Measurements from ENCODE around the gene NTM.
"Not testable (repeated sequence)": the region's sequence is repeated elsewhere in the genome, so short reads cannot be mapped to it uniquely, and the experiment has no call there.

The NTM gene

DNA sequence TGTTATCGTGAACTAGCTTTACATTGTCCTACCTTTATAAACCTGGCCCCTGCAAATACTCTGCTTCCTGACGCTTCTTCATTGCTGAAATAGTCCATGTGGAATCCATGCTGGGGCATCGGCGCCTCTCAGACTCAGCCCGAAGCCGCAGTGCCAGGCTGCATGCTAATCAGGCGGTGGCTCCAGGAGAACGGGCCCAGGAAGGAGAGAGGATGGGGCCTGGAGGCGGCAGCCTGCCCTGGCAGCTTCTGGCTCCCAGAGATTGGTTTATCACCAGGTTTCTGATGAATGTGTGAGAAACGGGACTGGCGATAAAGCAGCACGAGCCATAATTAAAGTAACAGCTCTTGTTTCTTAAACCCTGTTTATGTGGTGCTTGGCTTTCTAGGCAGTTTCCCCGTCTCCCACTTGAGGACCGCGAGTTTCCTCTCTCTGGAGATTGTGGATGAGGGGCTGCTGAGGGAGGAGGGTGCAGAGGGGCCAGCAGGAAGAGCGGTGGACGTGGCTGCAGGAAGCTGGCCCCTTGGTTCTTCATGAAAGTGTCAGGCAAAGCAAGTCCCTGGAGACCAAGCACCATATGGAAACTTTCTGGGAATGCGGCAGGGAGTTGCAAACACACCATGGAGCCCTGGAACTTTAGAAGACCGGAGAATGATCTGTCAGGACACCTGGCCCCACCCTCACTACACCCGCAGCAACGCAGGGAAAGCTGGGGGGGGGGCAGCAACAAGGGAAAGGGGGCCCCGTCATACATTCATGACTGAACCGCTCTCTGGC is 93.4 kb downstream of the NTM start:
- DNase-seq (ENCODE audit: low read depth): no peak

DNA sequence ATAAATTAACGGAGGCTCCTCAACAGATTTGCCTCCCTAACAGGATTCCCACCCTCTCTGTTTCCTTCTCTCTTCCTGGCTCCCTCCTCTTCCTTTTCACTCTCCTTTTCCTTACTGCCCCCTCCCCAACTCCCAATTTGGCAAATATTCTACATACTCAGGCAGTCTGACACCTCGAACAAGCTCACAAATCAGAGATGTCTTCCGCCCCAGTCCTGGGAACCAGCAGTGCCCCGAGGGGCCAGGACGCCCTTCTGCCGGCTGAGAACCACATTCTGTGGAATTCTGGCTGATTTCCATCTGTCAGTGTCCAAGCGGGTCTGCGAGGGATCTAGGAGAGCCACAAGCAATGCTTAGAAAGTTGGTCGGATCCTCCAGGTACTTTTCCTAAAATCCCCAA is 94.0 kb downstream of the NTM start:
- DNase-seq (ENCODE audit: low read depth): no peak

DNA sequence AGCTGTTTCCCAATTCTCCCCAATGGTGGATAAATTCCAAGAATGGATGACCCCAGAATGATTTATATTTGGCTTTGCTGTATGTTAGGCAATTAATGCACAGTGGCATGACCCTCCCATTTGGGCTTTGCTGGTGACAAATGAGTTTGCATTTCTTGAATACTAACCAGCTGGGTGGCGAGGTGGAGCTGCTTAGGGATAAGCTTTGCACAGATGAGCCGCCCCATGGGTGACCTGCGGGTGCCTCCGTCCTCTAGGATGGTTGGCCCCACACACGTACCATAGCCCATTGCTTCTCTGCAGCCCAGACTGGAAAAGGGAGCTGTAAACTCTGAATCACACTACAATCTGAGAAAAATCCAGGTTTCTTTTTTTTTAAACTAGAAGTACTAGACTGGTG is 94.6 kb downstream of the NTM start:
- no peak for DNase-seq (ENCODE audit: low read depth)

DNA sequence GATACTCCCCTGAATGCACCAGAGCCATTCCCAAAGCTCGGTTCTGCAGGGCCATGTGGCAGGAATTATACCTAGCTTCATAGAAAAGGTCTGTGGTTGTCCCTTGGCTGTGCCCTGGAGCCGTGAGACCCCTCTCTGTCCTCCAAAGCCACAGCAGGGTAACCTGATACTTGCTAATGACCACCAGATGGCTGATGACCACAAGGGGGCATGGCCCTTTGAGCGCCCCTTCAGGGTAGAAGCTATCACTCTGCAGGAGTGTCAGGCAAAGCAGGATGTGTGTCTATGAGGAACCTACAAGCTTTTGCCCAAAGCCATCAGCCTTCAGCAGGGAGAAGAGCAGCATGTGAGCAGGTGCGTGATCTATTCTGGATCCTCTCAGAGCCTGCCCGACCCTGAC is 95.3 kb downstream of the NTM start:
- no peak for DNase-seq (ENCODE audit: low read depth)

DNA sequence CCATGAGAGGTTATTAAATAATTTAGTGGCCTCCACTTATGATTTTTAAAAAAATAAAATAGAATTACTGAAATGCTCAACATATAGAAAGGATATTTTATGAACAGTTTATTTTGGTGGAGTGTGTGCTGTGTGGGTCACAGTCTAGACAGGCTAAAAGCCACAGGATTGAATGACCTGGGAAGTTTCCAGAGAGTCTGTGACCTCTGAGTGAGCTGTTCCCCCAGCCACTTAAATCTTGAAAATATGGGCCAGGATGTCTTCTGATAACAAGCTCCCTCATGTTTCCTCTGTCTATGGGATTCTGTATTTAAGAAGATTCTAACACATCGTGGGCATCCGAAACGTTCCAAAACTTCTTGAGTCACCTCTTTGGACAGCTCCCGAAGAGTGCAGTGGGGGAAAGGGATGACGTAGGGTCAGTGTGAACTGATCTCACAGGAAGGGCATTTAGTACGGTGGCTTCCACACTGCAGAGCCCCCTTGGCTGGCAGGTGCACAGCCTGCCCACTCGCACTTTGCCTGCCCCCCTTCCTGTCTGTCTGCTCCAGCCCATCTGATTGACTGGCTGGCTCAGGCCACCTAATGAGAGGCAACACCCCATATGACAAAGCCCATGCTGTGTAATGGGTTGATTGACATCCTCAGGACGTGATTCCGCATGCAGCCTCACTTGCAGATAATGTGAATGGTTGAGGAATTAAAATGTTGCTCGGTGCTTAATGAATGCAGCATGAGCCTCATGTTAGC is 97.4 kb downstream of the NTM start:
- DNase-seq (ENCODE audit: low read depth): no peak

GRCh38 chr11:131468565-131468964 is 98.2 kb downstream of the NTM start:
- DNase-seq (ENCODE audit: low read depth): no peak

DNA sequence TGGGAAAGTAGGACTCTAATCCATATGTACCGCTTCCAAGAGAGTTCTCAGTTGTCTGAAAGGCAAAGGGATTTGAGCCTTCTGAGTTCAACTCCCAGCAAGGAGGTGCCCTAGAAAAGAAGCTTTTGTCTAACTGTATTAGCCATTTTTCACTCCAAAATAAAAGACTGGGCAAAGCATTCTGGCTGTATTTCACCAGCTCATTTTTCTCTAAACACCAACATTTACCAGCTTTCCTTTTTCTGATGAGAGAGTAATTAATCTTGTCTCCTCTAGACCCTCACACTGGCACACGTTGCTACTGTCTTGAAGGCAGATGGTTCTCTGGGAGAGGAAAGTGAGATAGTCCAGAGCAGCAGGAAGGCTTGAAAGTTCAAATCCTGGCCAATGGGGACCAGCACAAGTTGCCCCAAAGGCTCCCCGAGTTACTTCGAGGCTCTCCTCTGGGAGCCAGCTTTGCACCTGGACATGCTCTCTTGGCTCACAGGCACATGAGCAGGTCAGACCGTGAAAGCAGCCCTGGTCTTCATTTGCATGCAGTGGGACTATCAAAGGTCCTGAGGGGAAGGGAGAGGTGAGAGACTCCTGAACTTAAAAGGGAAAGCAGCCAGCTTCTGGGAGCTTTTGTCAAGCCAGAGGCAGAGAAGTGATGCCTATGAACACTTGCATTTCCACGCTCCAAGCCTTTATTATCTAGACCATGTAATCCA is 100.0 kb downstream of the NTM start:
- no peak for DNase-seq (ENCODE audit: low read depth)

DNA sequence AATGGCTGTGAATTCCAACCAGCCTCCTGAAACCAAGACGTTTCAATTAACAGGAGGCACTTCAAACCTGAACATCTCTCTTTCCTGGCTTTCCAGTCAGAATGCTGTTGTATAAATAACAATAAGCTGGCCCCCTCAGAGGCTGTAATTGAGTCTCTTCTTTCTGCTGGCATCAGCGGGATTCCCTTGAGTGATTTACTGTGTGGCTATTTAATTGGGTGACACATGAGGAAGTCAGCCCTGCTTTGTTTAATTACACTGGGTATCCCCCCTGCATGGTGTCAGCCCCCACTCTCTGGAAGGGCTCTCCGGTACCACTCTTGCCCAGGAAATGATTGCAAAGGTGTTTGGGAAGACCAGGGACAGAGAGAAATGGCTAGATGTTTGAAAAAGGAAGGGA is 101.6 kb downstream of the NTM start:
- DNase-seq (ENCODE audit: low read depth): no peak

DNA sequence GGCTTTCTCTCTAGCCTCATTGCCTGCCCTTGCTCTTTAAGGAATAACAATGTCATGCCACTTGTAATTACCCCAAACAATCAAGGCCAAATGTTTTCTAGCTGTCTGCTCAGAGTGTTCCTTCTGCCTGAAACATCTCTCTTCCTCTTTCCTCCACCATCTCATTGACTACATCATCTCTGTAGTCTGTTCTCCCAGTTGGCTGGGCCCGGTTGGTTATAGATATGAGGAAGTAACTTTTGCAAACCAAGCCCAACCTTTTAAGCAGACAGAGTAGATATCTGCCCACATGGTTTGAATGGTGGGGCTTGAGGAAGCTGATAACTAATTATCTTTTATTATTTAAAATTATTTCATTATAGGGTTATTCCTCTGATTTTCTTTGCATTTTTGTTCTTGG is 104.5 kb downstream of the NTM start:
- no peak for DNase-seq (ENCODE audit: low read depth)

DNA sequence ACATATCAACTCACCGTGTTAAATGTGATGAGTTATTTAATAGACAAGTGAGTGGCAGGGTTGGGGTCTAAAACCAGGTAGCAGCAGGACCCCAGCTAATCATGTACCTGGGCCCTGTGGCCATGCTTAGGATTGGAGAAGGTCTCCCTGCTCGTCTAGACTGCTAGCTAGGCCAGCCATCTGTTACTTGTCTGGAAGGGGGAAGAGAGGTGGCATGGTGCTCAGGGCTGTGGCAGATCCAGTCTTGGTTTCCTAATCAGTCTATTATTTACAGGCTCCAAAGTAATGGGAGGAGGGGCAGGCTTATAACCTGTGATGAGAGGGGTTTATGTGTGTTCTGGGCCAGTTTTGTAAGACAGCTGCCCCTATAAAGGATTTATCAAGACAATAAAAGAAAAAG is 105.9 kb downstream of the NTM start:
- DNase-seq (ENCODE audit: low read depth): no peak

- DNase-seq (ENCODE audit: low read depth): no peak
Measured at GRCh38 chr11:131478341-131478740, 107.9 kb downstream of the NTM start.

DNA sequence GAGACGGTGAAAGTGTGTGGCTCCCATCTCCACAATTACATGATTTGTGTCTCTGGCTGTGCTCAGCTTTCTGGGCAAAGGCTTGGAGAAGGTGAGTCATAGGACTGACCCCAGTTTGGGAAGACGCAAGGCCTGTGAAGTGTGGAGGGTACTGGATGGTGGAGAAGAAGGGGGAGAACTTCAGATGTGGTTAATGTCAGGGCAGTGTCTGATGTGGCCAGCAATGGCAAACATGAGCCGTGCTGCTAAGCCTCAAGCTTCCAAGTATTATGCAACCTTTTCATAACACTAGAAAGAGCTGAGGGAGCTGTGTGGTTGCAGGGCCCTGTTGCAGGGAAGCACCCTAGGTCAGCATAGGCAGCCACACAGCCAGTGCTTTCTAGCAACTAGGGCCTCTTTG is 110.9 kb downstream of the NTM start:
- no peak for DNase-seq (ENCODE audit: low read depth)

GRCh38 chr11:131481971-131482370 is 111.6 kb downstream of the NTM start:
- DNase-seq (ENCODE audit: low read depth): no peak

- DNase-seq (ENCODE audit: low read depth): no peak
Measured at GRCh38 chr11:131483453-131483852, 113.0 kb downstream of the NTM start.

- DNase-seq (ENCODE audit: low read depth): no peak
Measured at GRCh38 chr11:131483877-131484276, 113.5 kb downstream of the NTM start.

GRCh38 chr11:131486100-131486499 is 115.7 kb downstream of the NTM start:
- no peak for DNase-seq (ENCODE audit: low read depth)

DNA sequence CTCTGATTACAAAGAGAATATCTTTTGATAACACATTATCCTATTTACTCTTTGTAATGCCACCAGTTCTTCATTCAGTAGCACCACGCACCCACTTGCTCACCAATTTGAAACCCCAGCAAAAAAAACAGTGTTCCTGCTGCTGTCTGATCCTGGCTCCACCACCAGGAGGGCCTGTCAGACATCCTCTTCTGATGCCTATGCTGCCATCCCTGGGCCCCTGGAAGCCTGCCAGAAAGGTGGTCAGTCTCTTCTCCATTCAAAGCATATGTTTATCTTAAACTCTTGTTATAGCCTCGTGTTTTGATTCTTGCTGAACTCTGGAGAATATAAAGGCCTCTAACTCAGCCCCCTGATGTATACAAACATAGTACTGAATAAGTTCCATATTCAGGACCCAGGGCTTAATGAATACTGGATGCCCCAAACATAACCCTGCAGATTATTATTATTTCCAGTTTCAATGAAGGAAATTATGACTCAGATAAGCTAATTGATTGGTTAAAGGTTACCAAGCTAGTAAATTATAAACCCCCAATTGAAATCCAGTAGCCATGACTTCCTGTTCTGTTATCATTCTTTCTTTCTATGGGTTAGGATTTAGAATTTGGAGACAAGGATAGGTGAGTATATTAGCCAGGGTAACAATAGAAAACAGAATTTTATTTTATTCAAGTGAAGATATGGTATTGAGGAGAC is 116.7 kb downstream of the NTM start:
- no peak for DNase-seq (ENCODE audit: low read depth)

- DNase-seq (ENCODE audit: low read depth): no peak
Measured at GRCh38 chr11:131488238-131488637, 117.8 kb downstream of the NTM start.

DNA sequence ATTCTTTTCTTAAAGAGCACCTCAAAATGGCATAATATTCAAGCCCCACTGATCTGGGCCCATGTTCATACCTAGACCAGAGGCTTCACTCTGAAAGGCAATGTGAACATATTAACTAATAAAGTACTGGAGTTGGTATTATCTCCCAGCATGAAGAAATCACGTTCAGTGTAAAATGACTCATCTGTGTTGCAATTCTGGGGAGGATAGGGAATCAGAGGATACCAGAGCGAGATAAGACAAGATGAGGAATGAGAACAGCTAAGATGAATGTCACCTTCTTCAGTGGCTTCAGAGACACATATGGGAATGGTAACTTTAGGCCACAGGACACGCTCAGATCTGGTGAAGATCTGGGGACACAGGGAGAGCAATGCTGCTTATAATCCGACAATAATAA is 121.1 kb downstream of the NTM start:
- no peak for DNase-seq (ENCODE audit: low read depth)

DNA sequence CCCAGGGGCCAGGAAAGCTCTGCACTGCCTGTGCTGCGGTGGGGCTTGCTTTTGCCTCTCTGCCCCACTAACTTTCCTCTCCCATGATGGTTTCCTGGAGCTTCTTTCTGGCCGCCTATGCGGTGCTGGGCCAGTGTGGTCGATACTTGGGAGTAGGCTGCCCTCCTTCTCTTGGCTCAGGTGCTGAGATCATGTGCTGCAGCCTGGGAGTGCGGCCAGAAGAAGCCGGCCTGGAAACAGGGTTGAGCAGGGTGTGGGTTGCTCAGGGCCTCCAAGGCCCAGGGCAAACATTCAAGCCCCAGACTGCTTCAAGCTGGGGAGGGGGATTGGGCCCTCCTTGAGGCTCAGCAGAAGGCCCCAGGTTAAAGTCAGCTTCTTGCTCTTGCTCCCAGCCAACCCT is 125.0 kb downstream of the NTM start:
- no peak for DNase-seq (ENCODE audit: low read depth)

DNA sequence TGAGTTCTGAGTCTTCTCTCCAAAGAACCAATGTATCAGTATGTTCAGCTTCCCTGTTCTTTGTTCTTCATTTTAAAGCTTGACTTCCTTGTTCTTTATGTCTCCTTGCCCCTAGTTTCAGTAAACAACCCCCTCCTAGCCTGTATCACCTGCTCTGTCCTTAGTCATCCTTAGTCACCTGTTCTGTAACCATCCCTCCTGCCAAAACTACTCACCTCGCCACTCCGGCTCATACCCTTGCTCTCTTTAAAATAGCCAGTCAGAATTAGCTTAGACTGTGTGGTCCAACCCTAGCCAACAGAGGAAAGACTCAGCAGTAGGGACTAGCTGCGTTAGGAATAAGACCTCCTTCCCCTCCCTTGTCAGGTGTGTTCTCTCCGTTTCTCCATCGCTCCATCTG is 127.3 kb downstream of the NTM start:
- DNase-seq (ENCODE audit: low read depth): not testable (repeated sequence)

DNA sequence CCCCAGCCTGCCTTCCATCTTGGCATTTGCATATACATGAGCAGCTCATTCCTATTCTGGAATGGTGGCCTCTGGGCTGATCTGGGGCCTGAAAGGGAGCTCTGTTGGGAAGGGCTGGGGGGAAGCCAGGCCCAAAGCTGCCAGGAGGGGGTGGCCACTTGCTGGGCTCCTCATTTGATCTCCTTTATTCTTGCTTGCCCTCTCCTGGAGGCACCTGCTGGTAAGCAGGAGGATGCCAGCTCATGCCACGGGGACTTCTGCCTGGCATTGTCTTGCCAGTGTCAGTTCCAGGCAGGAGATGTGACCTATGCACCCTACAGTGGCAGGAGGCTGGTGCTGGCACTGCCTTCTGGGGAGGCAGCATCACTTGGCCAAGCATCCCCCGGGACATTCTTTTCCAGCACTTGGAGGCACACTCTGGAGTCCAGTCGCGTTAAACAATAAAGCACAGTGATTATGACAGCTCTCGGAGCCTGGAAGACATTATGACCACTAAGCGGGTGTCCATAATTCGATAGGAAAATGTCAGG is 128.3 kb downstream of the NTM start:
- DNase-seq (ENCODE audit: low read depth): no peak

Measured in stimulated activated CD8-positive, alpha-beta memory T cell treated with anti-CD3 and anti-CD28 coated beads, Interleukin-12 subunit alpha, Interleukin-12 subunit beta, amount 100 ng/mL, for 4 hours (primary cell).